Measurements from ENCODE around the gene LYSMD2. TPM values are rescaled to one million over a fixed set of nuclear protein-coding genes. Genes with fewer than 3 reads are reported as not detected.
A peak's percentile ranks its signal among the peaks of the same experiment; 100 is the strongest.

LYSMD2 gene
- total RNA-seq, 2 experiments from 2014 or later, result 19.1 to 20.1 TPM

DNA sequence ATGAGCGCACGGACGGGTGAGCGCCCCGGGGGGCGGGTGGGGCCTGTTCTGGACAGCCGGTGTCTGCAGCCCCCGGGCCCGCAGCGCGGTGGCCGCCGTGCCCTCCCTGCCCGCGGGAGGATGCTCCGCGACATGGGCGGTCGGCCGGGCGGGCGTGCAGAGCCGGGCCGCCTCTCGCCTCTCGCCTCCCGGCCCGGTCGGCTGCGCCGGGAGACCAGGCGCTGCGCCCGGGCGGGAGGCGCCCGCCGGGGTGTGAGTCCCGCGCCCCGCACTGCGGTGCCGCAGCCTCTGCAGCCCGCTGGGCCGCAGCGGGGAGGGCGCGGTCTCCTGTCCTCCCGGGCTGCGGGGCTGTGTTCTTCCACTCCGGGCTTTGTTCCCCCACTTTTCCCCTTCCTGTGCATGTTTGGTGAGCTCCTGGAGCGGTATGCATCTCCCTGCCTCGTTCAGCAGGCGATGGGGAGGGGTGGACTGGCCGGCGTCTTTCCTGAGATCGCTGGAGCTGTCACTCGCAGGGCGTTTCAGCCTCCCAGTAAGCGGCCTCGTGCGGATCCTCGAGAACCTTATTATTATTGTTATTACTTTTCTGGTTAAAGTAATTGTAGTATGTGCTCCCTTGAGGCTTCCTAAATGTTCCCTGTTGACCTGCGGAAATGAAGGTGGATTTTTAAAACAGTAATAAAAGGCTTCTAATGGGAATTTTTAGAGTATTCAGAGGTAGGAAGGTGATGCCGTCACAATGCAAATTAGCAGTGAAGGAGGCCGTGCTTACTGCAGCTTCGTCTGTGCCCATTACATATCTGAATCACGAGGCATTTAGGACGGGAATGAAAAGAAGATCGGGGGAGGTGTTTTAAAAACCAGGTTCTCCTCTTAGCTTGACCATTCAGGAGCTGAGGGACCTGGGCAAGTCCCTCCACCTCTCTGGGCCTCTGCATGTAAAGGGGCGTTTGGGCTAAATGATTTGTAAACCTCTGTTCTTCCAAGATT is 14.5 kb upstream of the LYSMD2 start:
- peak; percentile 49 for DNase-seq
- Mint-ChIP-seq H3K27me3 (peaks cover 11% of the 10 kb centered on the region), H3K4me3 (peak overlapping the region; percentile 79), H3K9me3 (ENCODE audit: low read depth) (no peaks in the 10 kb centered on the region), H3K27ac (no peak overlapping the region), H3K4me1 (peaks cover 24% of the 10 kb centered on the region), H3K36me3 (ENCODE audit: low read depth) (no peaks in the 10 kb centered on the region)
- ChIA-PET POLR2A (interaction anchor here (0.6 to 1.1 kb wide), 2 partner anchors 16 to 100 kb away, joined by 3 to 5 read pairs; no protein-coding TSS in a partner anchor), CTCF (interaction anchor here (1.4 kb wide), 1 partner anchor 25 kb away, joined by 6 read pairs; no protein-coding TSS in a partner anchor)
- ATAC-seq, result peak; percentile 57
- intact Hi-C loops (cut with DNase I, micrococcal nuclease), result loop anchor here (1.0 to 5.0 kb wide), 3 partner anchors 15 to 75 kb away; partner anchors contain the start of genes LYSMD2 (in 1 of the 2) and TMOD3 (in 1 of the 2)

DNA sequence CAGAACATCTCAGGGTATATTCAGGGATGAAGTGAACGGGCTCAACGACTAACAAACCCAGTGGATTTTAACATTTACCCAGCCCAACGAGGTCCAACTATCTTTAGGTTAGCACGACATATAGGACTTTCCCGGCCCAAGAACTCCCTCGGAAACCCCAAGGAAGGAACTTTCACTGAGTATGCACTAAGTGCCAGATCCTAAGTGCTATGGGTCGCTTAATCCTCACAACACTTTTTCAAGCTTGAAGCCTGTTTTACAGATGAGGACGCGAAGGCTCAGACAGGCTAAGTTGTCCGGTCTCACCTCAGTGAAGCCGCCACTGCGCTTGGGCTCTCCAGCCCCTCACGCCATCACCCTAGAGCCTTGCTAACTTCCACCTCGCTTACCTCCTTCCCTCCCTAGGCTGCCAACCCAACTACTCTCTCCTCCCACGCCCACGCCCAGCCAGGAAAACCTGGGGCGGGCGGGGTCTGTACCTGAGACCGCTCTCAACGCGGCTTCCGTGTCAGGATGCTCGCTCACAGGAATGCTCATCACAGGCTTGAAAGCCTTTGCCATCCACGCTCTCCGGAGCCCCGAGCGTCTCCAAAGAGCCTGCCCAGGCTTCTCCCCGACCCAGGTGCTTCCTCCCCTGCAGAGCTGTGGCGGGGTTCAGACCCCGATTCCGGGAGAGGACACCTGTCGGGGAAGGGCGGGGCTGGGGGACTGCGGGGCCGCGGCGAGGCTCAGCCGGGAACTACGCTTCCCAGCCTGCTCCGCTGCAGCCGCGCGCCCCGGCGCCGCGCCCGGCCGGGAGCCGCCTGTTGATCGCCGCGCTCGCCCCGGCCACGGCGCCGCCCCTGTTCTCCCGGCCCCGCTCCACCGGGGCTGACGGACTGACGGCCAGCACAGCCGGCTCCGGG is 13.6 kb upstream of the LYSMD2 start, which contains the start of gene TMOD2:
TSS of gene TMOD2 (plus strand) at position 806 of the 905 bp plus-strand sequence. CDS start 14,845 bp downstream, outside the sequence.
- POLR2A ChIA-PET, result interaction anchor here (0.6 to 1.1 kb wide), 2 partner anchors 15 to 101 kb away, joined by 3 to 5 read pairs; no protein-coding TSS in a partner anchor
- H3K27me3 Mint-ChIP-seq, result peaks cover 11% of the 10 kb centered on the region
- peak within 1 kb of the TSS; percentile 79 for H3K4me3 Mint-ChIP-seq
- no peaks in the 10 kb centered on the region for H3K9me3 Mint-ChIP-seq (ENCODE audit: low read depth)
- H3K36me3 Mint-ChIP-seq (ENCODE audit: low read depth), result no peaks in the 10 kb centered on the region
- CTCF ChIA-PET, result interaction anchor here (0.7 to 1.4 kb wide), 2 partner anchors 10 to 26 kb away, joined by 3 to 6 read pairs; no protein-coding TSS in a partner anchor
- peaks cover 24% of the 10 kb centered on the region for H3K4me1 Mint-ChIP-seq
- intact Hi-C loops (cut with DNase I, micrococcal nuclease), result loop anchor here (1.0 to 5.0 kb wide), 3 partner anchors 14 to 76 kb away; partner anchors contain the start of genes LYSMD2 (in 1 of the 2) and TMOD3 (in 1 of the 2)
- ATAC-seq, result peak; percentile 90
- DNase-seq, result peak; percentile 72
- H3K27ac Mint-ChIP-seq, result peak within 1 kb of the TSS; percentile 66

DNA sequence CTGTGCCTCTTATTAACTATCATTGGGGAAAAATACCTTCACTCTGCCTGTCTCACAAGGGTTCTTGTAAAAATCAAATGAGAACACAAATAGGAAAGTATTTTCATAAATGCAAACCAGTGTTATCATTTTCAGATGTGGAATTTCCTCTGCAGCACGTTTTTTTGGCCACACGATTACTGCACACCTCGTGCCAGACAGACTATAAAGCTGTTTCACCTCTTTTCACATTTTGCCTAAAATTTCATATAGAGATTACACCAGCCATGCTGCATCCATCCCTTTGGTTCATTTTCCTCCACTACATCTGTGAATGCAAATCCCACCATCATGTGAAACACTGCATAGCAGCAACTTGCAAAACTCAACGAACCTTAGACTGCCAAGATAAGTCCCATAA is 12.7 kb upstream of the LYSMD2 start:
- Mint-ChIP-seq H3K27ac (no peak overlapping the region), H3K4me3 (peak overlapping the region; percentile 76), H3K4me1 (peaks cover 24% of the 10 kb centered on the region), H3K27me3 (peaks cover 11% of the 10 kb centered on the region), H3K9me3 (ENCODE audit: low read depth) (no peaks in the 10 kb centered on the region), H3K36me3 (ENCODE audit: low read depth) (no peaks in the 10 kb centered on the region)
- no peak for ATAC-seq
- DNase-seq, result no peak
- ChIA-PET POLR2A (no interaction called here), CTCF (no interaction called here)
- intact Hi-C loops (cut with DNase I, micrococcal nuclease), result loop anchor here (2.0 to 5.0 kb wide), 2 partner anchors 13 to 77 kb away; partner anchors contain the start of genes LYSMD2 (in 1 of the 2) and TMOD3 (in 1 of the 2)

DNA sequence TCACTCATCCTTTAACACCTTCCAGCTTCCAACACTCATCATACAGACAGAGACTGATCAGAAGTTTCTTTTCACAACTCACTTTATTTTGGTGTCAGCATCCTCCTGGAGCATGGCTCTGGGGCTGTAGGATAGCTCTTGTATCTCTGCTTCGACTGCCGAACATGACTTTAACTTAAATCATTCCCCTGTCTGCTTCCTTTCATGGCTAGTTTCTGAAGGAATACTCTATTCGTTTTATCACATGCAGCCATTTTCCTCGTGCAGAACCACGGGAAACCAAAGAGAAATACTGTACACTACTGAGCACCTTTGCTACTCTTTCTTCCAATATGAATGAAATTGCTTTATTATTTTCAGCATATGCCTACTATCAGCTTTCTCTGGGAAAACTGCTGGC is 11.9 kb upstream of the LYSMD2 start:
- DNase-seq (no peak), ATAC-seq (no peak)
- Mint-ChIP-seq H3K9me3 (ENCODE audit: low read depth) (no peaks in the 10 kb centered on the region), H3K4me3 (no peak overlapping the region), H3K27ac (no peak overlapping the region), H3K36me3 (ENCODE audit: low read depth) (no peaks in the 10 kb centered on the region), H3K27me3 (peaks cover 11% of the 10 kb centered on the region), H3K4me1 (peaks cover 24% of the 10 kb centered on the region)
- intact Hi-C loops (cut with DNase I, micrococcal nuclease), result no loop called here
- POLR2A ChIA-PET, result interaction anchor here (0.7 to 0.9 kb wide), 2 partner anchors 9 to 13 kb away, joined by 3 to 5 read pairs; no protein-coding TSS in a partner anchor
- CTCF ChIA-PET, result interaction anchor here (0.8 to 1.6 kb wide), 4 partner anchors 12 to 28 kb away, joined by 4 to 7 read pairs (median 4); partner anchors contain the start of gene LYSMD2

DNA sequence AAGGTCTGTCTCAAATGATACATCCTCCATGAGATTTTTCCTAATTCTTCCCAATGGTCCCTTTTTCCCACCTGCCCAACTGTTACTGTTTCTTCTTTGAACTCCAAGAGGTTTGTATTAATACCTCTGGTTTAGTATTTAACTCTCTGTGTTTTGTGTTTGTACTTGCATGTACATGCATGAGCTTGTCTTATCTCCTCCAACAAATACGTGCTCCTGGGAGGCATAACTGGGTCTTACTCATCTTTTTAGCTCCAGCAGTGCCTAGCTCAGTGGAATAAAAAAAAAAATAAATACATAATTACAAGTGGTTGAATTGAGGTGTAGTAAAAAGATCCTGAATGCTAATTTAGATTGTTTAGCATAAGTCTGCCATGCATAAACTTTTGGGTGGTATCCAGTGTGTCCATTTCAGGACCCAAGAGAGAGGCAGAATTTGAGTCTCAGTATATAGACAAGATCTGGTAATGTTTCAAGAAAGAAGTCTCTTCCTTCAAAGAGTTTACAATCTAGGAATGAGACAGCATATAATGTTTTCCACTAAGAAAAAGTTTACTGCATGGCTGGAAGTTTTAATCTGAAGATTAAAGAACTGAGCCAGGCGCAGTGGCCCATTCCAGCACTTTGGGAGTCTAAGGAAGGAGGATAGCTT is 1.7 kb upstream of the LYSMD2 start:
- Mint-ChIP-seq H3K27me3 (no peaks in the 10 kb centered on the region), H3K36me3 (ENCODE audit: low read depth) (no peaks in the 10 kb centered on the region), H3K4me1 (peaks cover 41% of the 10 kb centered on the region), H3K4me3 (no peak overlapping the region), H3K9me3 (ENCODE audit: low read depth) (no peaks in the 10 kb centered on the region), H3K27ac (no peak overlapping the region)
- DNase-seq, result no peak
- ChIA-PET CTCF (interaction anchor here (0.6 to 5.1 kb wide), 5 partner anchors 10 to 139 kb away, joined by 3 to 33 read pairs (median 4); no protein-coding TSS in a partner anchor), POLR2A (interaction anchor here (0.7 kb wide), 1 partner anchor 337 kb away, joined by 3 read pairs; no protein-coding TSS in a partner anchor)
- ATAC-seq, result no peak
- intact Hi-C loops (cut with DNase I, micrococcal nuclease), result loop anchor here (5.0 to 10.0 kb wide), 9 partner anchors 38 to 1384 kb away; partner anchors contain the start of genes AP4E1 (in 1 of the 2), DMXL2 (in 1 of the 2), GABPB1 (in 1 of the 2) and SPPL2A (in 1 of the 2)

DNA sequence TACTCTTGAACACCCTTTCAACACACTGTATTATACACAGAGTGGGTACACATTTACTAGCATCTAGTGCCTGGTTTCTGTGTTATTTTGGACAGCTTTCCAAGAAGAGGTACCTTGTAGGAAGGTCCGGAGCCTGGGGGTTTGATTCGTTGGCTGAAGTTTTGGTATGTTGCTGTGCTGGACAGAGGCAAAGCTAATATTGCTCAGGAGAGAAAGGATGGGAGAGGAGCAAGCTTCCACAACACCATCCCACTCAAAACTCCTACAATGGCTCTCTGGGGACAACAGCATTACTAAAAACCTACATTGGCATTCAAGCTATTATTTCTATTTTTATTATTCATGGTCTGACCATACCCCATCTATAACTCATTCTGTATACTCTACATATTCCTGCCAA is 1.1 kb upstream of the LYSMD2 start:
- Mint-ChIP-seq H3K4me3 (peak overlapping the region; percentile 70), H3K9me3 (ENCODE audit: low read depth) (no peaks in the 10 kb centered on the region), H3K27me3 (no peaks in the 10 kb centered on the region), H3K36me3 (ENCODE audit: low read depth) (no peaks in the 10 kb centered on the region), H3K27ac (peak overlapping the region; percentile 81), H3K4me1 (peaks cover 44% of the 10 kb centered on the region)
- intact Hi-C loops (cut with DNase I, micrococcal nuclease), result loop anchor here (5.0 to 10.0 kb wide), 9 partner anchors 39 to 1384 kb away; partner anchors contain the start of genes AP4E1 (in 1 of the 2), DMXL2 (in 1 of the 2), GABPB1 (in 1 of the 2) and SPPL2A (in 1 of the 2)
- ChIA-PET POLR2A (interaction anchor here (0.7 to 1.0 kb wide), 2 partner anchors 88 to 338 kb away, joined by 3 to 4 read pairs; no protein-coding TSS in a partner anchor), CTCF (interaction anchor here (4.2 to 5.1 kb wide), 2 partner anchors 38 to 89 kb away, joined by 13 to 33 read pairs; no protein-coding TSS in a partner anchor)
- DNase-seq (no peak), ATAC-seq (no peak)

DNA sequence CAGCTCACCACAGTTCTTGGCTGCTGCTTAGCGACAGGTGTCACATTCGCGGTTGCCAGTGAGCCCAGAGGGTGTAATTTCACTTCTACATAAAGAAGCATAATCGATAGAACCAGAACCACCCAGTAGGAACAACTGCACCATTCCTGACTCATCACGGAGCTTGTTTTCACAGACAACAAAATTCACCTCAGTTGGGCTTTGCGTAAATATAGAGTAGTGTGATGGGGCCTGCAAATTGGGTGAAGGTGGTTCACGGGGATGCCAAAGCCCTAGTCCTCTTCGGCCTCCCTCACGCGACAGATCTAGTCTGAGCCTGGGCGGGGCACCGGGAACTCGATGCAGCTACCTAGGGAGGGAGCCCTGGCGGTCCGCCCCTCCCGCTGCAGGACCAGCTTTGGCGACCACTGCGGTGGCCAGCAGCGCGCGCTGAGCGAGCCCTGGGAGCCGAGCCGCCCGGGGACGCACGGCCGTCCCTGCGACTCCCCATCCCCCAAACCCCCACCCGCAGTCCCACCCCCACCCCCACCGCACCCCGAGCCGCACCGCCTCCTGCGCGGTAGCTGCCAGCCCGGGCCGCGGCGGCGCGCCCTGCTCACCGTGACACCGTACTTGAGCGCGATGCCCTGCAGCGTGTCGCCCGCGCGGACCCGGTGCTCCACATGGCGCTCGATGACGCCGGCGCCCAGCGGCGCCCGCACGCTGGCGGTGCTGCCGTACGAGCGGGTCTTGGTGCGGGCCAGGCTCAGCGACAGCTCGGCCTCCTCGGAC is 519 bp downstream of the LYSMD2 start:
- H3K4me1 Mint-ChIP-seq, result peaks cover 60% of the 10 kb centered on the region

DNA sequence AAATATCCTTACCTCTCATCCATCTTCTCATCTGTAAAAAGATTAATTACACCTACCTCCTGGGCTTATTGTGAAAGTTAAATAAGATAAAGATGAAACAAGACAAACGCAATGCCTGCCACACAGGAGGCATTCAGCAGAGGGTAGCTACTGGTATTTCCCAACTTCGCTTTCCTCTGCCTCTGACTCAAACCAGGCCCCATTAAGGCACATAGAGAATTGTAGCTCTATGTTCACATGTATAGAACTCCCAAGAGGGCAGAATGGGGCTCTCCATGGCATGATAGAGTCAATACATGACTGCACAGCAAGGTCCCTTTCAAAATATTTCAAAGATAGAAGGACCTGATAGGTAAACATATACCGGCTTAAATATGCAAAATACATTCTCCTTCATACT is 1.4 kb downstream of the LYSMD2 start:
- peak overlapping the region; percentile 77 for H3K4me3 Mint-ChIP-seq
- DNase-seq (peak; percentile 54), ATAC-seq (peak; percentile 59)
- ChIA-PET POLR2A (interaction anchor here (0.5 to 1.4 kb wide), 7 partner anchors 9 to 114 kb away, joined by 3 to 5 read pairs (median 4); partner anchors contain the start of genes DMXL2 and SCG3), CTCF (interaction anchor here (0.8 to 5.1 kb wide), 5 partner anchors 25 to 89 kb away, joined by 3 to 33 read pairs (median 4); no protein-coding TSS in a partner anchor)
- H3K27ac Mint-ChIP-seq, result peak overlapping the region; percentile 88
- peaks cover 7% of the 10 kb centered on the region for H3K36me3 Mint-ChIP-seq (ENCODE audit: low read depth)
- peaks cover 69% of the 10 kb centered on the region for H3K4me1 Mint-ChIP-seq
- intact Hi-C loops (cut with DNase I, micrococcal nuclease), result loop anchor here (1.0 to 10.0 kb wide), 16 partner anchors 15 to 1381 kb away; partner anchors contain the start of genes TMOD2 (in 2 of the 2), AP4E1 (in 1 of the 2), DMXL2 (in 1 of the 2) and GABPB1 (in 1 of the 2)
- no peaks in the 10 kb centered on the region for H3K27me3 Mint-ChIP-seq
- H3K9me3 Mint-ChIP-seq (ENCODE audit: low read depth), result no peaks in the 10 kb centered on the region

More for the DNA sequence above, 519 bp downstream of the LYSMD2 start:
- DNase-seq (peak; percentile 74), ATAC-seq (peak; percentile 52)
- no peaks in the 10 kb centered on the region for H3K27me3 Mint-ChIP-seq
- H3K9me3 Mint-ChIP-seq (ENCODE audit: low read depth), result no peaks in the 10 kb centered on the region
- peak overlapping the region; percentile 77 for H3K4me3 Mint-ChIP-seq
- ChIA-PET CTCF (interaction anchor here (0.6 to 5.1 kb wide), 10 partner anchors 11 to 88 kb away, joined by 3 to 33 read pairs (median 4); no protein-coding TSS in a partner anchor), POLR2A (interaction anchor here (0.6 to 1.4 kb wide), 6 partner anchors 10 to 115 kb away, joined by 3 to 5 read pairs (median 4); partner anchors contain the start of genes DMXL2 and SCG3)
- H3K27ac Mint-ChIP-seq, result peak overlapping the region; percentile 88
- intact Hi-C loops (cut with DNase I, micrococcal nuclease), result loop anchor here (1.0 to 10.0 kb wide), 17 partner anchors 14 to 1382 kb away; partner anchors contain the start of genes TMOD2 (in 2 of the 2), AP4E1 (in 1 of the 2), DMXL2 (in 1 of the 2) and GABPB1 (in 1 of the 2)
- H3K36me3 Mint-ChIP-seq (ENCODE audit: low read depth), result peaks cover 7% of the 10 kb centered on the region
